SK-MEL-5 (cell line): ENCODE measurements around the gene IL3. TPM values are rescaled to one million over a fixed set of nuclear protein-coding genes. Genes with fewer than 3 reads are reported as not detected.

Experiments
- DNase-seq: peaks from one replicate; pipeline ENCODE4 v3.0.0-alpha.2; 2016; ENCODE audit warnings: low read depth, low spot score
- in situ Hi-C: cut with HindIII; loops from 2 replicates; pipeline ENCODE4 v1.10.0; 2016; ENCODE audit warnings: low sequenced_read_pairs, high pct_unique_total_duplicates, low pct_unique_long_range_greater_than_20kb
- total RNA-seq: library from RNA; depleted of rRNA; stranded (reverse); fragments of >200 nt; shearing (Covaris generic); gene quantifications from 2 replicates; pipeline ENCODE4 v1.2.3, GENCODE V29; 2014

The IL3 gene
- total RNA-seq, 1 experiment from 2014 or later = not detected

DNA sequence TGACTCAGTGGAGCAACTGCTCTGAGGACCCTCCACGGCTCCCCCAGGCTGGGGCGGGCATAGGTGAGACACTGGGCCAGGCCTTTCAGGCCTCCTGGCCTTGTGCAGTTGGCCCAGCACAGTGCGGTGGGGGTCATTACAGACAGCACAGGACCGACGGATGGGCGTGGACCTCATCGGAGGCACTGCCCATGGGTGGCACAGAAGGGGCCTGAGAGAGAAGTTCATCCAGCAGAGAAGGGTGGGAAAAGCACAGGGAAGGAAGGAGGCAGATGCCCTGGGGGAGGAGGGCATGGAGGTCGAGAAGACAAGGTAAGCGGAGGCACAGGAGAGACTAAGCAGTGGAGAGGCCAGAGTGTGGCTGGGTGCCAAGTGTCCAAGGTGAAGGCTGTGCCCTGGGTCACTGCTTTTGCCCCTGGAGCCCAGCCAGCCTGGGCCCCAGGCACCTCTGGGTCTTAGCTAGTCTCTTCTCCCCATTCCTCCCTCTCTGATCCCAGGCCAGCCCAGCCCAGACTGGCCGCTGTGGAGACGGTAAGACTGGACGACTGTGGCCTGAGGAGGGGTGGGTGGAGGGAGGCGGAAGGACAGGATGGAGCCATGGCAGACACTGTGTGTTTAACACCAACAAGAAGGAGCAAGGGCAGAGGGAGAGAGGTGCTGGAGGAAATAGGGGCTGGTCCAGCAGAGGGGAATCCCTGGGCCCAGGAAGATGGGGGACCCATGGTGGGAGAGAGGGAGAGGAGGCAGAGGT is 5.7 kb downstream of the IL3 start:
- in situ Hi-C loops = no loop called here
- DNase-seq = no peak

DNA sequence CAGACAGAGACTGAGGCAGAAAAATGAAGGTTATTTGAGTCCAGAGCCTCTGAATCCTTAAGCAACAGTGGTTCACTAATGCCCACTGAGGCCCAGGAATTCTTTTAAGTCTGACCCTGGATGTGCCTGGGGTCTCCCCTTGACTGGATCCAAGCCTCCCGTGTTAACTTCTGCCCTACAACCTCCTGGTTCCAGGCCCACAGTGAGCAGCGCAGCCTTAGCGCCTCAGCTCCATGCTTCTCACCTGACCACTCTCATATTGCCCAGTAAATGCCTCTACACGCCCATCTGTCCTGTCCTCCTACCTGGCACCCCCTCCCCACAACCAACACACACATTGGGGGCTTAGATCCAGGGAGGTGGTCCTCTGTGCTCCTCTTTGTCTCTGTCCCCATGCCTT is 6.4 kb downstream of the IL3 start:
- in situ Hi-C loops = no loop called here

DNA sequence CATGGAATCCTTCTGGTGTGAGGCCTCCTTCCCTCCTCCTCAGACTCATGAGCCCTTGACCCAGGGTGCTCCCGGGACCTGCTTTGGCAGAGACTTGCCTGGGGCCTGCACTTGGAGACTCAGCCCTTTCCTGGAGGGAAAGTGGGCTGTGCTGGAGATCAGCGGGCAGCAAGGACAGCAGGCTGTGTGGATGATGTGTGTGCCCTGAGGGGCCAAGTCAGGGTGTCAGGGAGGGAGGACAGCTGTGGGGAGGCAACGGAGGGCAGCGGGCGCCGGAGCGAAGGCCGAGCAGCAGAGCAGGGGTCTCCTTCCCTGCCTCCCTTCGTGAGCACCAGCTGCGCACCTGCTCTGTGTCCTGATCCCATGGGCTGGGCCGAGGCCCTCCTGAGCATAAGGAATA is 7.0 kb downstream of the IL3 start:
- in situ Hi-C loops = no loop called here
- DNase-seq = no peak

More for the DNA sequence above, 6.4 kb downstream of the IL3 start:
- DNase-seq = no peak

DNA sequence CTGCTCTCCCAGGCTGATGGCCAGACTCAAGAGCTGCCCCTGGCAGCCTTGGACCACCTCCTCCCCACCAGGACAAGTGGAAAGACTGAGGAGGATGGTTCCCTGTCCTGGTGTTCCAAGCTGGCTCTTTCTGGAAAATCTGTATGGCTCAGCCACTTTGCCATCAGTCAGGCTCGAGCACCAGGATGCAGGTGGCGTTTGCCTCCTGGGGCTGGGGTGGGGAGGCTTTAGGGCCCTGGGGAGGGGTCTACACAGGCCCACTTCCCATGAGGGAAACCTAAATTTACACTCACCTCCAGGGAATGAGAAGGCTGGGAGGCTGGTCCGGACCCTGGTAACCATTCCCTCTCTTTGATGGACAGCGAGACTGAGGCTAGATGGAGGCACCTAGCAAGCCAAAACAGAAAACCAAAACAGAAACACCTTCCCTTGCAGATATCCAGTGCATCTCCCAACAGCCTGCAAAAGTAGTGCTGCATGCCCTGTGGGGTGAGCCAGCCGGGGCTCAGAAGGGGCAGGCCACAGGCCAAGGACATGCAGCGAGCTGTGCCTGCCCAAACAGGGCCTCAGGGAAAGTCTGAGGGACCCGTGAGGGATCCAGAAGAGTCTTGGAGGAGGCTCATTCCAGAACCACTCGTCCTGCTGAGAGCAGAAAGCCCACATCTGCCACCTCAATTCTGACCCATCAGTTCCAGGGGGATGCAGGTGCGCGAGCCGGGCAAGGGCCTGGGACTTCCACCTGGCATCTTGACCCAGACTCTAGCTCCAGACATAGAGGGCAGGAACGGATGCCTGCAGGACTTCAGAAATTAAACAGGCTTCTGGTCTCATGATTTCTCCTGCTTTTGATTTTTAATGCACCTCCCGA is 7.7 kb downstream of the IL3 start:
- no peak for DNase-seq
- in situ Hi-C loops = no loop called here

DNA sequence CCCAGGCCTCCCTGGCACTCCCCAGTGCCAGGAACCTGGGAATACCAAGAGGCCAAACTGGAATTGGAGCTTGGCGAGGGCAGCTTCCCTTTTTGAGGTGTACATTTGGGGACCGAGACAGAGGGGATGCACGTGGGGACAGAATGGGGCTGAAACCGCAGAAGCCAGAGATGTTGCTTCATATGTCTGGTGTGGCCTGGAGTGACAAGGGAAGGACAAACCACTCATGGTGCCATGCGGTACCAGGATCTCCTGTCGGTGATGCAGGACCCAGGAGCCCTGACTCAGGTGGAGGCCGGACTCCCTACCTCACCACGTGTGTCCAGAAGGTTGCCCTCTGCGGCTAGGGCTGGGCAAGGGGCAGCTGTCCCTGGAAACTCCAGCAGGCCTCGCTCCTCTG is 9.1 kb downstream of the IL3 start:
- in situ Hi-C loops = no loop called here
- DNase-seq = no peak

DNA sequence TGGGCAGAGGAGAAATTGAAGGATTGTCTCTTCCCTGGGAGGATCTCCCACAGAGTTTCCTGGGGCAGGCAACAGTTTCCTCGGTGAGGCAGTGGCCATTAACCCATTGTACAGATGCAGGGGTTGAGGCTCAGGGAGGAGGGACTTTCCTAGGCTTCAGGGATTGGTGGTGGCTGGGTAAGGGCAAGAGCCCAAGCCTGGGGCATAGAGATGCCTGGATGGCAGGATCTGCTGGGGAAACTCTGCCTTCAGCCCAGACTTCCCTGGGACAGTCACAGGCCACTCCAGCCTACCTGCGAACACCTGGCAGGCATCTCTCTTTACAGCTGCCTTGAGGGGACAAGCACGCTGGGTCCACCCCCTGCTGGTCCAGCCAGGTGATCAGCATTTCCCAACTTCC is 9.5 kb downstream of the IL3 start:
- DNase-seq = no peak
- in situ Hi-C loops = no loop called here

DNA sequence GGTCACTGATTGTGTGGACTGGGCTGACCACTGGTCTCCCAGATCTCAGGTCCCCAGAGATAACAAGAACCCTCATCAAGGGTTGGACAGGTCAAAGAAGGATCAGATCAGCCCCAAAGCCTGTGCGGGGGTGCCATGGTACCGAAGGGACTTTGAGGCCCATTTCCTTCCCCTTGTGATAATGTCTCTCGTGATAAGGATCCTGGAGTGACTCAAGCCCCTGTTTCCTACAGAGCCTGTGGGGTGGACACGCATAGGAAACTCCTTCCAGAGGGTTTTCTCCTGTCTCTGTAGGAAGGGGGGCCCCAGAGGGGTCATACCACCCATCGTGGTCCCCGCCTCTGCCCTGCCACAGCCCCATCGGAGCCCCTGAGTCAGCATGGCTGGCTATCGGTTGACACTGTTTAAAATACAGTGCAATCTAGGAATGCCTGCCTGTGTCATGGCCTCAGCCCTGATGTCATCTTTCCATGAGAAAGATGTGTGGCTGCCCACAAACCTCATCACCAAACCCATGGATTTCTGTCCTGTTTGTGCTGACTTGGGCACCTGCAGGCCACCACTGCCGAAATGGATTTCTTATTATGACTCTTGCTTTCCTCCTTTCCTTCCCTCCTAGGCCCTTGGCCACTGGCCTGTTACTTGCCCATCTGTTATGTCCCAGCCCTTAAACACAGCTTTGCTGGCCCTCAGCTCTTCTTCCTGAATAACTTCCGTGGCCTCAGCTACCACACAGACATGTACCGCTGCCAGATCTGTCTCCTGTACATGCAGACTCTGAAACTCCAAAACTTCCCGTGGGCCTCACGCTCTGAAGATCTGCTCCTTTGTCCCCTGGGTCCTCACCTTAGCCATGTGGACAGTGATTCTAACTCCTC is 10.2 kb downstream of the IL3 start:
- in situ Hi-C loops = no loop called here
- no peak for DNase-seq

DNA sequence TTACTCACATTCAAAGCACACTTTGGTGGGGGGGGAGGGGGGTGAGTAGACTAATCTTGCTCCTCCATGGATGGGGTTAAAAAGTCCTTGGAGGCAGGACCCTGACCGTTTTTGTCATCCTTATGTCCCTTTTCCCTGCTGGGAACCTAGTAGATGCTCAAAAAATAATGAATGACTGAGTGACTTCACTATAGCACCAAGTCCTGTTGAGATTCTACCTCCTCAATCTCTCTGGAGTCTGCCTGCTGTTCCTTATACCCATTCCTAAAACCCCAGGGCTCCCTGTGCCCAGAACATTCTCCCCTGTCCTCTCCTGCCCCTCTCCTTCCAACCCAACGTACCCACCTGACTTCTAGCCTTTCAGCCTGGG is 10.9 kb downstream of the IL3 start:
- in situ Hi-C loops = no loop called here
- DNase-seq = no peak

DNA sequence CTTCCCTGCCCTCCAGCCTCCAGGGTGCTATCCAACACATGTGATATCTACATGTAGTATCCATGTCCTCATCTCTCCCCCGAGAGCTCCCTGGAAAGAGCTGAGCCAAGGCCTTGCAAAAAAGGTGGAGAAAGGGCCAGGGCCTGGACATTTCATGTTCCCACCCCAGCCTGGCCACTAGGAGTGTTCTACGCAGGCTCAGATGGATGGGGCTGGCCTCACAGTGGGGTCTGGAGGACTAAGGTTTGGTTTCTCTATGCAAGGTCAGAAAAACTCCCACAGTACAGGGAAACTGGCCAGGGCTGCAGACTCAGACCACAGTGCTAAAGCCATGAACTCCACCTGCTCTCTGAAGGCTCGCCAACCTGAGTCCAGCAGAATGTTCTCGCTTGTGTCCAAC is 11.6 kb downstream of the IL3 start:
- DNase-seq = no peak

DNA sequence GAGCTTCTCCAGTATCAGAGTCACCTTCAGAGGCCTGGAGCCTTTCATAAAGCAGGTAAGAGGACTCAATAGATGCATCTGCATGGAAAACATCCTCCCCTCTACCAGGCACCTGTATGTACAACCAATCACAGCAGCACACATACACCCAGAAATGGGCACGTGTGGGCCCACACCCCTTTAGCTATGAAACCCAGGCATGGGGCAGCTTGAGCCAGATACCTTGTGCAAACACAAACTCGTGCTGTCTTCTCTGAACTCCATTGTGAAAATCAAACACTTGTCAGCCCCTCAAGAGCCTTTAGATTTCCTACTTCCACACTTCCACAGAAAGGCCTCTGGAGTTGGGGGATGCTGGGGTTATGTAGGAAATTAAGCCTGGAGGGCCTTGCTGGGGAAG is 12.1 kb downstream of the IL3 start:
- in situ Hi-C loops = no loop called here
- no peak for DNase-seq

More for the DNA sequence above, 11.6 kb downstream of the IL3 start:
- in situ Hi-C loops = no loop called here

DNA sequence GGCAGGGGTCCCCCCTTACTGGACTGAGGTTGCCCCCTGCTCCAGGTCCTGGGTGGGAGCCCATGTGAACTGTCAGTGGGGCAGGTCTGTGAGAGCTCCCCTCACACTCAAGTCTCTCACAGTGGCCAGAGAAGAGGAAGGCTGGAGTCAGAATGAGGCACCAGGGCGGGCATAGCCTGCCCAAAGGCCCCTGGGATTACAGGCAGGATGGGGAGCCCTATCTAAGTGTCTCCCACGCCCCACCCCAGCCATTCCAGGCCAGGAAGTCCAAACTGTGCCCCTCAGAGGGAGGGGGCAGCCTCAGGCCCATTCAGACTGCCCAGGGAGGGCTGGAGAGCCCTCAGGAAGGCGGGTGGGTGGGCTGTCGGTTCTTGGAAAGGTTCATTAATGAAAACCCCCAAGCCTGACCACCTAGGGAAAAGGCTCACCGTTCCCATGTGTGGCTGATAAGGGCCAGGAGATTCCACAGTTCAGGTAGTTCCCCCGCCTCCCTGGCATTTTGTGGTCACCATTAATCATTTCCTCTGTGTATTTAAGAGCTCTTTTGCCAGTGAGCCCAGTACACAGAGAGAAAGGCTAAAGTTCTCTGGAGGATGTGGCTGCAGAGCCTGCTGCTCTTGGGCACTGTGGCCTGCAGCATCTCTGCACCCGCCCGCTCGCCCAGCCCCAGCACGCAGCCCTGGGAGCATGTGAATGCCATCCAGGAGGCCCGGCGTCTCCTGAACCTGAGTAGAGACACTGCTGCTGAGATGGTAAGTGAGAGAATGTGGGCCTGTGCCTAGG is 13.0 kb downstream of the IL3 start, which contains the start of gene CSF2:
Gene CSF2, plus strand, starts transcription at position 559 of the 783 bp plus-strand sequence. Its CDS starts 35 bp downstream, at position 594.
- in situ Hi-C loops = no loop called here
- no peak for DNase-seq

DNA sequence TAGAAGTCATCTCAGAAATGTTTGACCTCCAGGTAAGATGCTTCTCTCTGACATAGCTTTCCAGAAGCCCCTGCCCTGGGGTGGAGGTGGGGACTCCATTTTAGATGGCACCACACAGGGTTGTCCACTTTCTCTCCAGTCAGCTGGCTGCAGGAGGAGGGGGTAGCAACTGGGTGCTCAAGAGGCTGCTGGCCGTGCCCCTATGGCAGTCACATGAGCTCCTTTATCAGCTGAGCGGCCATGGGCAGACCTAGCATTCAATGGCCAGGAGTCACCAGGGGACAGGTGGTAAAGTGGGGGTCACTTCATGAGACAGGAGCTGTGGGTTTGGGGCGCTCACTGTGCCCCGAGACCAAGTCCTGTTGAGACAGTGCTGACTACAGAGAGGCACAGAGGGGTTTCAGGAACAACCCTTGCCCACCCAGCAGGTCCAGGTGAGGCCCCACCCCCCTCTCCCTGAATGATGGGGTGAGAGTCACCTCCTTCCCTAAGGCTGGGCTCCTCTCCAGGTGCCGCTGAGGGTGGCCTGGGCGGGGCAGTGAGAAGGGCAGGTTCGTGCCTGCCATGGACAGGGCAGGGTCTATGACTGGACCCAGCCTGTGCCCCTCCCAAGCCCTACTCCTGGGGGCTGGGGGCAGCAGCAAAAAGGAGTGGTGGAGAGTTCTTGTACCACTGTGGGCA is 13.8 kb downstream of the IL3 start:
- no peak for DNase-seq
- in situ Hi-C loops = no loop called here

DNA sequence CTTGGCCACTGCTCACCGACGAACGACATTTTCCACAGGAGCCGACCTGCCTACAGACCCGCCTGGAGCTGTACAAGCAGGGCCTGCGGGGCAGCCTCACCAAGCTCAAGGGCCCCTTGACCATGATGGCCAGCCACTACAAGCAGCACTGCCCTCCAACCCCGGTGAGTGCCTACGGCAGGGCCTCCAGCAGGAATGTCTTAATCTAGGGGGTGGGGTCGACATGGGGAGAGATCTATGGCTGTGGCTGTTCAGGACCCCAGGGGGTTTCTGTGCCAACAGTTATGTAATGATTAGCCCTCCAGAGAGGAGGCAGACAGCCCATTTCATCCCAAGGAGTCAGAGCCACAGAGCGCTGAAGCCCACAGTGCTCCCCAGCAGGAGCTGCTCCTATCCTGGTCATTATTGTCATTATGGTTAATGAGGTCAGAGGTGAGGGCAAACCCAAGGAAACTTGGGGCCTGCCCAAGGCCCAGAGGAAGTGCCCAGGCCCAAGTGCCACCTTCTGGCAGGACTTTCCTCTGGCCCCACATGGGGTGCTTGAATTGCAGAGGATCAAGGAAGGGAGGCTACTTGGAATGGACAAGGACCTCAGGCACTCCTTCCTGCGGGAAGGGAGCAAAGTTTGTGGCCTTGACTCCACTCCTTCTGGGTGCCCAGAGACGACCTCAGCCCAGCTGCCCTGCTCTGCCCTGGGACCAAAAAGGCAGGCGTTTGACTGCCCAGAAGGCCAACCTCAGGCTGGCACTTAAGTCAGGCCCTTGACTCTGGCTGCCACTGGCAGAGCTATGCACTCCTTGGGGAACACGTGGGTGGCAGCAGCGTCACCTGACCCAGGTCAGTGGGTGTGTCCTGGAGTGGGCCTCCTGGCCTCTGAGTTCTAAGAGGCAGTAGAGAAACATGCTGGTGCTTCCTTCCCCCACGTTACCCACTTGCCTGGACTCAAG is 14.6 kb downstream of the IL3 start:
- DNase-seq = no peak
- in situ Hi-C loops = no loop called here

DNA sequence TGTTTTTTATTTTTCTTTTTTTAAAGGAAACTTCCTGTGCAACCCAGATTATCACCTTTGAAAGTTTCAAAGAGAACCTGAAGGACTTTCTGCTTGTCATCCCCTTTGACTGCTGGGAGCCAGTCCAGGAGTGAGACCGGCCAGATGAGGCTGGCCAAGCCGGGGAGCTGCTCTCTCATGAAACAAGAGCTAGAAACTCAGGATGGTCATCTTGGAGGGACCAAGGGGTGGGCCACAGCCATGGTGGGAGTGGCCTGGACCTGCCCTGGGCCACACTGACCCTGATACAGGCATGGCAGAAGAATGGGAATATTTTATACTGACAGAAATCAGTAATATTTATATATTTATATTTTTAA is 15.2 kb downstream of the IL3 start:
- in situ Hi-C loops = no loop called here
- no peak for DNase-seq

DNA sequence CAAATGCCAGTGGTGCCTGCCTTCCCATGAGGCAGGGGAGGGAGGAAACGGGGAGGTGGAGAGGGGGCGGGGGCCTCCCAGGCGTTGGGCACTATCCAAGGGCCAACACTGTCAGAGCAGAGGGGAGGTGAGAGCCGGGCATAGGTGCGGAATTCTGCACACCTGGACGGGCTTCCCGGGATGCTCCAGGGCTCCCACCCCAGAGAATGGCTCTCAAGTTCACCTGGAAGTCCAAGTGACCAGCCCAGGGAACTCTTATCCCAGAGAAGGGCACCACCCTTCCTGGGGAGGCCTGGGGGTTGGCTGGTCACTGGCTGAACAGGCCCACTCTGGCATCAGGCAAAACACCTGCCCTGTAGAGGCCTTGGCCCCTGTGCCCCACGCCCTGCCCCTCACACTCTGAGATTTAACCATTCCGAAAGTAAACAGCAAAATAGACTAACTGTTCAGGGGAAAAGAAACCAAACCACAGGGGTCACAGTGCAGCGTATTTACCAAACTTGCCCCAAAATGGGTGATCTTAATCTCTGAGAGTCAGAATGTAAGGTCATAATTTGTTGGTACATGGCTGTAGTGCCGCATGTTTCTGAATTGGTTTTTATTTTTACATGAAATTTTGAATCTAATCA is 15.9 kb downstream of the IL3 start:
- no peak for DNase-seq

More for the DNA sequence above, 15.9 kb downstream of the IL3 start:
- in situ Hi-C loops = no loop called here
